ENCODE results near the gene ADORA2A.

DNA sequence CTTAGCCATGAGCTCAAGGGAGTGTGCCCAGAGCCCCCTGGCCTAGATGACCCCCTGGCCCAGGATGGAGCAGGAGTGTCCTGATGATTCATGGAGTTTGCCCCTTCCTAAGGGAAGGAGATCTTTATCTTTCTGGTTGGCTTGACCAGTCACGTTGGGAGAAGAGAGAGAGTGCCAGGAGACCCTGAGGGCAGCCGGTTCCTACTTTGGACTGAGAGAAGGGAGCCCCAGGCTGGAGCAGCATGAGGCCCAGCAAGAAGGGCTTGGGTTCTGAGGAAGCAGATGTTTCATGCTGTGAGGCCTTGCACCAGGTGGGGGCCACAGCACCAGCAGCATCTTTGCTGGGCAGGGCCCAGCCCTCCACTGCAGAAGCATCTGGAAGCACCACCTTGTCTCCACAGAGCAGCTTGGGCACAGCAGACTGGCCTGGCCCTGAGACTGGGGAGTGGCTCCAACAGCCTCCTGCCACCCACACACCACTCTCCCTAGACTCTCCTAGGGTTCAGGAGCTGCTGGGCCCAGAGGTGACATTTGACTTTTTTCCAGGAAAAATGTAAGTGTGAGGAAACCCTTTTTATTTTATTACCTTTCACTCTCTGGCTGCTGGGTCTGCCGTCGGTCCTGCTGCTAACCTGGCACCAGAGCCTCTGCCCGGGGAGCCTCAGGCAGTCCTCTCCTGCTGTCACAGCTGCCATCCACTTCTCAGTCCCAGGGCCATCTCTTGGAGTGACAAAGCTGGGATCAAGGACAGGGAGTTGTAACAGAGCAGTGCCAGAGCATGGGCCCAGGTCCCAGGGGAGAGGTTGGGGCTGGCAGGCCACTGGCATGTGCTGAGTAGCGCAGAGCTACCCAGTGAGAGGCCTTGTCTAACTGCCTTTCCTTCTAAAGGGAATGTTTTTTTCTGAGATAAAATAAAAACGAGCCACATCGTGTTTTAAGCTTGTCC is 14.3 kb downstream of the ADORA2A start:
- TF ChIP-seq NPAS2 (CRISPR knock-in tag; IDR thresholded peaks at IDR 0.05; ENCODE audit: borderline replicate concordance) = no peak
- TF ChIP-seq MYC (CRISPR knock-in tag; IDR thresholded peaks at IDR 0.05; ENCODE audit: borderline replicate concordance) = no peak
- TF ChIP-seq POLR2AphosphoS5 (IDR thresholded peaks at IDR 0.05; ENCODE audit: low read depth, low read length) = no peak
- no peak for TF ChIP-seq ETV5 (CRISPR knock-in tag; IDR thresholded peaks at IDR 0.05; ENCODE audit: borderline replicate concordance)
- no peak for TF ChIP-seq U2AF2 (IDR thresholded peaks at IDR 0.05; ENCODE audit: low read depth, low read length)

All from HepG2 (cell line).